Osteoblast (primary cell): ENCODE measurements around the gene SORD. TPM values are rescaled to one million over a fixed set of nuclear protein-coding genes. Genes with fewer than 3 reads are reported as not detected.

ENCODE experiments used
- DNase-seq: peaks from one replicate; pipeline ENCODE4 v3.0.0; 2011; ENCODE audit warnings: low spot score, mixed read lengths; ENCODE audit not compliant: insufficient read length; ENCODE audit errors: missing footprints
- H2AFZ ChIP-seq: 2 replicates; pipeline ENCODE4 v1.6.0; 2011; ENCODE audit warnings: mild to moderate bottlenecking, low read length
- H3K27ac ChIP-seq: 2 replicates; pipeline ENCODE4 v1.5.1; 2011; ENCODE audit warnings: mild to moderate bottlenecking, low read depth, low read length, moderate library complexity
- H3K27me3 ChIP-seq: 2 replicates; pipeline ENCODE4 v1.6.0; 2012; ENCODE audit warnings: mild to moderate bottlenecking, control low read depth, inconsistent platforms, low read length, moderate library complexity; ENCODE audit not compliant: insufficient read depth
- H3K36me3 ChIP-seq: 2 replicates; pipeline ENCODE4 v1.5.1; 2011; ENCODE audit warnings: mild to moderate bottlenecking, low read length, control low read depth, moderate library complexity; ENCODE audit not compliant: insufficient read depth
- H3K4me1 ChIP-seq: 2 replicates; pipeline ENCODE4 v1.5.1; 2011; ENCODE audit warnings: mild to moderate bottlenecking, low read length, control low read depth, moderate library complexity; ENCODE audit not compliant: insufficient read depth
- H3K4me2 ChIP-seq: 2 replicates; pipeline ENCODE4 v1.6.0; 2011; ENCODE audit warnings: mild to moderate bottlenecking, low read length; ENCODE audit not compliant: insufficient read depth
- H3K4me3 ChIP-seq: fragments of 200-600 bp; sonication (generic); 3 replicates; pipeline ENCODE4 v1.5.1; 2012; ENCODE audit warnings: mild to moderate bottlenecking, low read length, inconsistent platforms; ENCODE audit not compliant: insufficient read depth
- H3K79me2 ChIP-seq: 2 replicates; pipeline ENCODE4 v1.6.0; 2012; ENCODE audit warnings: mild to moderate bottlenecking, low read length, control low read depth, inconsistent platforms; ENCODE audit not compliant: insufficient read depth
- H3K9me3 ChIP-seq: 2 replicates; pipeline ENCODE4 v1.5.1; 2011; ENCODE audit warnings: low read depth, low read length, control low read depth
- H4K20me1 ChIP-seq: 2 replicates; pipeline ENCODE4 v1.6.0; 2012; ENCODE audit warnings: mild to moderate bottlenecking, low read length, control low read depth; ENCODE audit not compliant: insufficient read depth
- total RNA-seq: library from RNA; depleted of rRNA; stranded (reverse); fragments of >200 nt; gene quantifications from 2 replicates; pipeline ENCODE4 v1.2.3, GENCODE V29; 2012
- TF ChIP-seq, protein P1 (sequence below): IDR thresholded peaks from 2 replicates; pipeline ENCODE4 v1.5.1; 2011; ENCODE audit warnings: mild to moderate bottlenecking, low read depth, low read length, moderate library complexity; ENCODE audit errors: extremely low read depth

SORD gene
- total RNA-seq, 1 donor: 9.8 TPM

DNA sequence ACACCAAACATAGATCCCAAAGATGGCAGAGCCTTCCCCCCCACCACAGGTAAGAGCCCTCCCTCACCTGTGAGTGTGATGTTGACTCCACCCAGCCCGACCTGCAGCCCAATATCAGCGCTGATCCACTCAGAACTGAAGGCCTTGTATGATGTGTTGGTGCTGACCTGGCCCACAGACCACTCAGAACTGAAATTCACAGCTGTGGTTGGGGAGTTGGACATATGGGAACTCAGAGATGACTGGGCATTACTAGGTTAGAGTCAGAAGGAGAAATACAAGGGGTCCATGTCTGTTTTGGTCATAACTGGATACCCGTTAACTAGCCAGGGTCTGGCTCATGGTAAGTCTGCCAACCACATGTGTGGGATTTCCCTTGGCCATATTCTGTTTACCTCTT is 98.0 kb downstream of the SORD start:
- H3K4me3 ChIP-seq: no peak overlapping the region
- no peak overlapping the region for H3K4me2 ChIP-seq
- no peak overlapping the region for H2AFZ ChIP-seq
- no peaks in the 10 kb centered on the region for H3K36me3 ChIP-seq
- DNase-seq: no peak
- H3K79me2 ChIP-seq: no peaks in the 10 kb centered on the region
- H3K9me3 ChIP-seq: no peaks in the 10 kb centered on the region
- TF ChIP-seq, protein P1, sequence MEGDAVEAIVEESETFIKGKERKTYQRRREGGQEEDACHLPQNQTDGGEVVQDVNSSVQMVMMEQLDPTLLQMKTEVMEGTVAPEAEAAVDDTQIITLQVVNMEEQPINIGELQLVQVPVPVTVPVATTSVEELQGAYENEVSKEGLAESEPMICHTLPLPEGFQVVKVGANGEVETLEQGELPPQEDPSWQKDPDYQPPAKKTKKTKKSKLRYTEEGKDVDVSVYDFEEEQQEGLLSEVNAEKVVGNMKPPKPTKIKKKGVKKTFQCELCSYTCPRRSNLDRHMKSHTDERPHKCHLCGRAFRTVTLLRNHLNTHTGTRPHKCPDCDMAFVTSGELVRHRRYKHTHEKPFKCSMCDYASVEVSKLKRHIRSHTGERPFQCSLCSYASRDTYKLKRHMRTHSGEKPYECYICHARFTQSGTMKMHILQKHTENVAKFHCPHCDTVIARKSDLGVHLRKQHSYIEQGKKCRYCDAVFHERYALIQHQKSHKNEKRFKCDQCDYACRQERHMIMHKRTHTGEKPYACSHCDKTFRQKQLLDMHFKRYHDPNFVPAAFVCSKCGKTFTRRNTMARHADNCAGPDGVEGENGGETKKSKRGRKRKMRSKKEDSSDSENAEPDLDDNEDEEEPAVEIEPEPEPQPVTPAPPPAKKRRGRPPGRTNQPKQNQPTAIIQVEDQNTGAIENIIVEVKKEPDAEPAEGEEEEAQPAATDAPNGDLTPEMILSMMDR: no peak
- peaks cover 28% of the 10 kb centered on the region for H3K27me3 ChIP-seq
- H3K27ac ChIP-seq: no peak overlapping the region
- no peaks in the 10 kb centered on the region for H4K20me1 ChIP-seq
- H3K4me1 ChIP-seq: peaks cover 12% of the 10 kb centered on the region

DNA sequence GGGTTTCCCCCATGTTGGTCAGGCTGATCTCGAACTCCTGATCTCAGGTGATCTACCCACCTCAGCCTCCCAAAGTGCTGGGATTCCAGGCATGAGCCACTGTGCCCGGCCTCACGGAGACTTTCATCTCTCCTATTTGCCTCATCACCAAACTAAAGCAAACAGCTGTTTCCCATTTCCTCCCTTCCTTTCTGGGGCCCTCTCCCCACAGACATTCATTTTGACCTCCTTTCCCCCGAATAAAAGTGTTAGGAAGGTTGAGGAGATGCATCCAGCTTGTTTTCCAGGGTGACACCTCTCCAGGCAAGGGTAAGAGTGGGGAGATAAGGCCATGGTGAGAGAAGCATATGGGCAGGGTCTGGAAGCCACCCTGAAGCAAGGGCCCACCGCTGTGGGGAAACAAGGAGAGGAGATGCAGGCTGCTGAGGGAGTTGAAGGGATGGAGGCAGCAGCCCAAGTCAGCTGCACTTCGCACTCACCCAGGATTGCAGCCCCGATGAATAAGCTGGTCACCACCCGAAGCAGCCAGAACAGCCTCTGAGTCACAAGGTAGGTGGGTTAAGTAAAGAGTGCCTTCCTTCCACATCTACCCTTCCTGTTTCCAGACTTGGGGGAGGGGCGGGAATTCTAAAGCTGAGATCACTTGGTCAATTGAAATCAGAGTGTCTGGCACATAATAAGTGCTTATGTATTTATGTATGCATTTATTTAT is 98.9 kb downstream of the SORD start:
- H3K4me1 ChIP-seq: peaks cover 12% of the 10 kb centered on the region
- H3K79me2 ChIP-seq: no peaks in the 10 kb centered on the region
- H3K27me3 ChIP-seq: peaks cover 24% of the 10 kb centered on the region
- no peaks in the 10 kb centered on the region for H3K9me3 ChIP-seq
- DNase-seq: peak; percentile 99
- no peaks in the 10 kb centered on the region for H3K36me3 ChIP-seq
- peak overlapping the region; percentile 31 for H3K4me3 ChIP-seq
- H4K20me1 ChIP-seq: no peaks in the 10 kb centered on the region
- H2AFZ ChIP-seq: peak overlapping the region; percentile 61
- TF ChIP-seq, protein P1: no peak
- peak overlapping the region; percentile 45 for H3K27ac ChIP-seq
- H3K4me2 ChIP-seq: peak overlapping the region; percentile 40

DNA sequence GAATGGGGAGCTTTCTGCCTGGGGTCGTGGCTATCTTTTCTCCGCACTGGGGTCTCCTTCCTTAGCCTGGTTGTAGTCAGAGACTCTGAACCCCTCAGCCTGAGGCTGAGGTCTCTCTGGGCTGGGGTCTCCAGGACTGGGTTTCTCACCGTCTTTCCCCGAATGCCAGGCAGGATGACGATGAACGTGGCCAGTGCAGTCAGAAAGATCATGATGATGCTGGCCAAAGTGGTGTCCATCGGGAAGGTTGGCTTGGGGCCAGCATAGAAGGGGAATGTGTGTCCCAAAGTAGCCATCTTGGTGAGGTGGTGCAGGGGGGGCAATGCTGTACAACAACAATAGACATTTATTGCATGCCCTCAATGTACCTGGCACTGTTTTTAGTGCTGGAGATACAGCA is 99.7 kb downstream of the SORD start:
- peak; percentile 46 for DNase-seq
- H3K4me2 ChIP-seq: no peak overlapping the region
- H4K20me1 ChIP-seq: no peaks in the 10 kb centered on the region
- H3K9me3 ChIP-seq: no peaks in the 10 kb centered on the region
- H3K36me3 ChIP-seq: no peaks in the 10 kb centered on the region
- no peak overlapping the region for H3K27ac ChIP-seq
- peaks cover 12% of the 10 kb centered on the region for H3K4me1 ChIP-seq
- H3K4me3 ChIP-seq: no peak overlapping the region
- H2AFZ ChIP-seq: no peak overlapping the region
- TF ChIP-seq, protein P1: no peak
- H3K79me2 ChIP-seq: no peaks in the 10 kb centered on the region
- H3K27me3 ChIP-seq: peaks cover 19% of the 10 kb centered on the region

DNA sequence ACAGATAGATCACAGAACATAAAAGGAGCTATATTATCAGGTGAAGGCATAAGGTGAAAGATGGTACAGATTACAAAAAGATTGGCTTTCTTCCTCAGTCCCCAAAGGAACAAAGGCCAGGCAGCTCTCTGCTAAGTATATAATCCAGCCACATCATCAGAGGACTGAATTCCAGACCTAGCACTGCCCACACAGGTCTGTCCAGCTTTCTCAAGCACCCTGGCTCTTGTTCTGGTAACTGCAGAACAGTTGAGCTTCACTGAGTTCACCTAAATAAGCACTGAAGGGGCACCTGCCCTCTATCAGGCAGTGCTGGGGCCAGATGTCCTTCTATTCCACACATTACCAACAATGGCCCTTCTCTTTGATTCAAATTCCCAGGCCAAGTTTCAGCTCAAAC is 100.4 kb downstream of the SORD start:
- Histone ChIP-seq H3K27me3 (peaks cover 26% of the 10 kb centered on the region), H2AFZ (no peak overlapping the region), H3K27ac (no peak overlapping the region), H4K20me1 (no peaks in the 10 kb centered on the region), H3K4me3 (no peak overlapping the region), H3K79me2 (no peaks in the 10 kb centered on the region), H3K4me2 (no peak overlapping the region), H3K4me1 (peaks cover 12% of the 10 kb centered on the region), H3K36me3 (no peaks in the 10 kb centered on the region), H3K9me3 (no peaks in the 10 kb centered on the region)
- TF ChIP-seq, protein P1: no peak
- DNase-seq: no peak
